ENCODE results near the gene ANKRD11.

Gene ANKRD11

DNA sequence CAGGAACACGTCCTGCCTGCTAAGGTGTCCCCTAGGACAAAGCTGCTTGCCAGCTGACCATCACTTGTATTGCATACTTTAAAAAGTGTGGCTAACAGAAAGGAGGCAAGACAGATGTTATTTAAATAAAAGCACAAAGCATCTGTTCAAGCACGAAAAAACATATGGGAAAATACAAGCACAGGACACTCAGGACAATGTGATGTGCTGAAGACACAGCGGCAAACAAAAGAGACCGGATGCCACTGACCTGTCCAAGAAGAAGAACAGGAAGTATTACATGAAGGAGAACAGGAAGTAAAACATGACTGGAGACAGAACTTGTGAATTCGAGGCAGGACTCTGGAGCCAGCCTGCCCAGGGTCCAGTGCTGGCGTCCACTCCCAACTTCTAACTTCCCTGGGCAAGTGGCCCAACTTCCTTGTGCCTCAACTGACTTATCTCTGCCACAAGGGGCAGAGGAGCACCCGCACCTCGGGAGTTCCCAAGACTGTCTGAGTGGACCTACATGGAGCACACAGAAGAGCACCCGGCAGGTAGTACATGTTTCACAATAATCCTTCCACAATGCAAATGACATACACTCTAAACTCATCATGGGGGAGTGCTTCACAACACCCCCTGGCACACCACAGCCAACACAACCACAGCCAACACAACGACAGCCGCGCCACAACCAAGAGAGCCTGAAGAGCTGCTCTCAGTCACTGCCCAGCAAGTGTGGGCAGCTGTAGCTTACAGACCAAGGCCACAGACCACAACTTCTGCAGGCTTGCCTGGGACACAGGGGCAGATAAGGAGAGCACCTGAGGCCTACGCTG, 36.6 kb downstream of the ANKRD11 start:
- H3K27me3 ChIP-seq (ENCODE audit: insufficient read depth, low read length, poor library complexity, severe bottlenecking): no peaks in the 10 kb centered on the region
- TF ChIP-seq, protein P1, sequence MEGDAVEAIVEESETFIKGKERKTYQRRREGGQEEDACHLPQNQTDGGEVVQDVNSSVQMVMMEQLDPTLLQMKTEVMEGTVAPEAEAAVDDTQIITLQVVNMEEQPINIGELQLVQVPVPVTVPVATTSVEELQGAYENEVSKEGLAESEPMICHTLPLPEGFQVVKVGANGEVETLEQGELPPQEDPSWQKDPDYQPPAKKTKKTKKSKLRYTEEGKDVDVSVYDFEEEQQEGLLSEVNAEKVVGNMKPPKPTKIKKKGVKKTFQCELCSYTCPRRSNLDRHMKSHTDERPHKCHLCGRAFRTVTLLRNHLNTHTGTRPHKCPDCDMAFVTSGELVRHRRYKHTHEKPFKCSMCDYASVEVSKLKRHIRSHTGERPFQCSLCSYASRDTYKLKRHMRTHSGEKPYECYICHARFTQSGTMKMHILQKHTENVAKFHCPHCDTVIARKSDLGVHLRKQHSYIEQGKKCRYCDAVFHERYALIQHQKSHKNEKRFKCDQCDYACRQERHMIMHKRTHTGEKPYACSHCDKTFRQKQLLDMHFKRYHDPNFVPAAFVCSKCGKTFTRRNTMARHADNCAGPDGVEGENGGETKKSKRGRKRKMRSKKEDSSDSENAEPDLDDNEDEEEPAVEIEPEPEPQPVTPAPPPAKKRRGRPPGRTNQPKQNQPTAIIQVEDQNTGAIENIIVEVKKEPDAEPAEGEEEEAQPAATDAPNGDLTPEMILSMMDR (conservative IDR thresholded peaks at IDR 0.05; ENCODE audit: low read length): no peak; the same call in 1 of the 2 replicates
- no peak for TF ChIP-seq EZH2phosphoT487 (IDR thresholded peaks at IDR 0.05; ENCODE audit: borderline replicate concordance)
- H4K20me1 ChIP-seq (ENCODE audit: insufficient read depth, low read length, poor library complexity, severe bottlenecking): peaks cover 69% of the 10 kb centered on the region
- no peaks in the 10 kb centered on the region for H3K9me3 ChIP-seq (ENCODE audit: insufficient read depth, low read depth, low read length)
- H3K9me2 ChIP-seq (replicated peaks; ENCODE audit: low read depth, low read length): no peaks in the 10 kb centered on the region
- H3K36me3 ChIP-seq (ENCODE audit: insufficient read depth, low read length): no peaks in the 10 kb centered on the region
- peaks cover 95% of the 10 kb centered on the region for H3K79me2 ChIP-seq (ENCODE audit: insufficient read depth, low read length)
- no peak overlapping the region for H3K4me2 ChIP-seq (ENCODE audit: low read depth, low read length, poor library complexity, severe bottlenecking)
- H3K4me3 ChIP-seq (ENCODE audit: low read length, poor library complexity, severe bottlenecking): no peak overlapping the region
- peaks cover 4% of the 10 kb centered on the region for H3K4me1 ChIP-seq (ENCODE audit: insufficient read depth, low read length, poor library complexity, severe bottlenecking)
- no peak overlapping the region for H3K9ac ChIP-seq (ENCODE audit: low read depth, low read length, poor library complexity, severe bottlenecking)
- H3F3A ChIP-seq (ENCODE audit: low read depth): no peaks in the 10 kb centered on the region
- no peak overlapping the region for H2AFZ ChIP-seq (ENCODE audit: low read length)

DNA sequence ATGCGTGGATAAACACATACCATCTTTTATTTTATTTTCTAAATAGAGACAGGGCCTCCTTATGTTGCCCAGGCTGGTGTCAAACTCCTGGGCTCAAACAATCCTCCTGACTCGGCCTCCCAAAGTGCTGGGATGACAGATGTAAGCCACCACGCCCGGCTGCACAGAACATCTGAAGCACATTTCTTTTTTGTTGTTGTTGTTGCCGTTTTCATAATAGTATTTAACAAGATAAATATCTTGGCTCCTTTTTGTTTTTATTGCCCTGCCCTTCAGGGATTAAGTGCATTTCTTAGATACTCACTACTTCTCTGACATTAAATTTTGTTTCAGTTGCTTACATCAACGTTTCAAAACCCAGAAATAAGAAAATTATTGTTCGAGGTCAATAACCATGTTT, 37.4 kb downstream of the ANKRD11 start:
- Histone ChIP-seq H3F3A (ENCODE audit: low read depth) (no peaks in the 10 kb centered on the region), H3K79me2 (ENCODE audit: insufficient read depth, low read length) (peaks cover 96% of the 10 kb centered on the region), H3K27me3 (ENCODE audit: insufficient read depth, low read length, poor library complexity, severe bottlenecking) (no peaks in the 10 kb centered on the region), H3K9ac (ENCODE audit: low read depth, low read length, poor library complexity, severe bottlenecking) (no peak overlapping the region), H4K20me1 (ENCODE audit: insufficient read depth, low read length, poor library complexity, severe bottlenecking) (peaks cover 75% of the 10 kb centered on the region), H2AFZ (ENCODE audit: low read length) (no peak overlapping the region), H3K4me1 (ENCODE audit: insufficient read depth, low read length, poor library complexity, severe bottlenecking) (peaks cover 4% of the 10 kb centered on the region), H3K9me2 (replicated peaks; ENCODE audit: low read depth, low read length) (no peaks in the 10 kb centered on the region), H3K9me3 (ENCODE audit: insufficient read depth, low read depth, low read length) (no peaks in the 10 kb centered on the region), H3K36me3 (ENCODE audit: insufficient read depth, low read length) (no peaks in the 10 kb centered on the region), H3K4me3 (ENCODE audit: low read length, poor library complexity, severe bottlenecking) (no peak overlapping the region), H3K4me2 (ENCODE audit: low read depth, low read length, poor library complexity, severe bottlenecking) (no peak overlapping the region)
- TF ChIP-seq, protein P1 (conservative IDR thresholded peaks at IDR 0.05; ENCODE audit: low read length): no peak
- no peak for TF ChIP-seq EZH2phosphoT487 (IDR thresholded peaks at IDR 0.05; ENCODE audit: borderline replicate concordance)

GRCh38 chr16:89452241-89452640, 38.1 kb downstream of the ANKRD11 start:
- TF ChIP-seq, protein P1 (conservative IDR thresholded peaks at IDR 0.05; ENCODE audit: low read length): no peak
- TF ChIP-seq EZH2phosphoT487 (IDR thresholded peaks at IDR 0.05; ENCODE audit: borderline replicate concordance): no peak
- H3F3A ChIP-seq (ENCODE audit: low read depth): no peaks in the 10 kb centered on the region
- H3K9ac ChIP-seq (ENCODE audit: low read depth, low read length, poor library complexity, severe bottlenecking): no peak overlapping the region
- H2AFZ ChIP-seq (ENCODE audit: low read length): no peak overlapping the region
- no peaks in the 10 kb centered on the region for H3K9me3 ChIP-seq (ENCODE audit: insufficient read depth, low read depth, low read length)
- H3K4me3 ChIP-seq (ENCODE audit: low read length, poor library complexity, severe bottlenecking): no peak overlapping the region
- H3K36me3 ChIP-seq (ENCODE audit: insufficient read depth, low read length): no peaks in the 10 kb centered on the region
- H3K4me2 ChIP-seq (ENCODE audit: low read depth, low read length, poor library complexity, severe bottlenecking): no peak overlapping the region
- H3K27me3 ChIP-seq (ENCODE audit: insufficient read depth, low read length, poor library complexity, severe bottlenecking): no peaks in the 10 kb centered on the region
- H3K79me2 ChIP-seq (ENCODE audit: insufficient read depth, low read length): peaks cover 95% of the 10 kb centered on the region
- no peaks in the 10 kb centered on the region for H3K9me2 ChIP-seq (replicated peaks; ENCODE audit: low read depth, low read length)
- peaks cover 71% of the 10 kb centered on the region for H4K20me1 ChIP-seq (ENCODE audit: insufficient read depth, low read length, poor library complexity, severe bottlenecking)
- peaks cover 4% of the 10 kb centered on the region for H3K4me1 ChIP-seq (ENCODE audit: insufficient read depth, low read length, poor library complexity, severe bottlenecking)

Measured in Loucy (cell line).